HG02938 (cell line): ENCODE data around the gene C10orf62.

Experiments used
- ATAC-seq: cut with Tn5 transposase; IDR thresholded peaks from one replicate; pipeline ENCODE4 v1.9.1; 2021; ENCODE audit warnings: mild to moderate bottlenecking, moderate library complexity; ENCODE audit not compliant: unreplicated experiment

C10orf62 gene

GRCh38 chr10:97584798-97585438 is 4.6 kb upstream of the C10orf62 start:
- no peak for ATAC-seq

DNA sequence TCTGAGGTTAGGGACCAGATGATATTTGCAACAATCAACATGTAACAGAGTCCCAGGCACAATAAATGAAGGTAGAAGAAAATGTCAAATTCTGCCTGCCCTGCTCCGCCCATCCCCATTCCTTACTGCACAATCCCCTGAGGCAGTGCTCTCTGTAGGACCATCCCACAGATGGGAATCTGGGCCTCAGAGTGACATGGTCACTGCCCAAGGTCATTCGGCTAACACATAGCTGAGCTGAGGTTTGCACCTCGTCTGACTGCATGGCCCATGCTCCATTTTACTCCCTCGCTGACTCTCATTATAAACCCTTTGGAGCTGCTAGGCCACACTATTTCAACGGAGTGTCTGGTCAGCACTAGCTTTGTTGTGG is 4.1 kb upstream of the C10orf62 start:
- ATAC-seq, result no peak

DNA sequence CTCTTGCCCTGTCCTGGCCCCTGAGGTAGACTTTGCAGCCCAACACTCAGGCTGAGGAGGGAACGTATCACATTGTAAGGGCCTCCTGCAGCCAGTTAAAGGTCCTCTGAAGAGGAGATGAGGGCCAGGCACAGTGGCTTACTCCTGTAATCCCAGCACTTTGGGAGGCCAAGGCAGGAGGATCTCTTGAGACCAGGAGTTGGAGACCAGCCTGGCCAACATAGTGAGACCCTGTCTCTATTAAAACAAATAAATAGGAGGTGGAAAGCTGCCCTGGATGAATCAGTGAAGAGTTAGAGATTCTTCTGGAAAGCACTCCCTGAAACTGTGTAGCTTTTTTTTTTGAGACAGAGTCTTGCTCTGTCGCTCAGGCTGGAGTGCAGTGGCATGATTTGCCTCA is 2.3 kb upstream of the C10orf62 start:
- no peak for ATAC-seq

GRCh38 chr10:97590082-97590747 is 694 bp downstream of the C10orf62 start:
- ATAC-seq, result no peak

- no peak for ATAC-seq
Observed at GRCh38 chr10:97590748-97591495, 1.4 kb downstream of the C10orf62 start.

GRCh38 chr10:97593421-97593820 is 3.9 kb downstream of the C10orf62 start:
- ATAC-seq, result no peak

DNA sequence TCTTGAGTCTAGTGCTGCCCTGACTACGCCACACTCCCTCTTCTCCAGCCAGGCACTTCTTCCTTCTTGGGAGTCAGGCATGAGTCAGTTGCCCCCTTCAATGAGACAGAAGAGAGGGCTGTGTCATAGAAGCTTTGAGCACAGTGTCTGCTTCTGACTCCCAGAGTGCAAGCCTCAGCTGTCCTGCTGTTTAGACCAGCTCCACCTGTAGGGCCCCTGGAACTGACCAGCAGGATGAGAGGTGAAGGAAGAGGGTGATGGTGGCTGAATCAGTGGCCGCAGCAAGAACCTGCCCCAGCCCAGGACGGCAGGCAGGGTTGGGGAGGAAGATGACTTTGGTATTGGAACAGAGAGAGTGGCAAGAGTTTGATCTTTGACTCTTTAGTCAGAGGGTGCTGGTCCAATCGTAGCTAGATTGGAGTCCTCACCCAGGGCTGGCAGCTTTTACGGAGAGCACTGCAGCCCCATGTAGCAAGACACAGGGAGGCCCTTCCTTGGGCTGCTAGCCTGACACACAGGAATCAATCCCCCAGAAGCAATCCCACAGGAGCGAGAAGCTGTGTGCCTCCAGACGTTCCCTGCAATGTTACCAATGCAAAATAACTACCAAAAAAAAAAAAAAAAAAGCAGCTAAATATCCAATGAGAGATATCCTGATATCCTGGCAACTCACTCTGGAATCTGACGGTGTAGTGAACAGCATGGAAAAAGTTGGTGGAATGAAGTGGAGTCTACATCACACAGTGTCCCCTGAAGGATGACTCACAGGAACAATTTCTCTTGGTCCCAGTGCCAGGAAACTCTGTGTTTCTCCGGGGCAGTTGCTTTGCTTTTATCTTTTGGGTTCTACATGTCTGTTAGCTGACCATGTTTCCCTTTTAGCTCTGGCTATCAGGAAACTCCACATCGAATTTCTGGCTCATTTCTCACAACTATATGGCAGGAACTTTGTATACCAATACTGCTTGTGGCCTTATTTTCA is 6.9 kb downstream of the C10orf62 start:
- ATAC-seq, result no peak

DNA sequence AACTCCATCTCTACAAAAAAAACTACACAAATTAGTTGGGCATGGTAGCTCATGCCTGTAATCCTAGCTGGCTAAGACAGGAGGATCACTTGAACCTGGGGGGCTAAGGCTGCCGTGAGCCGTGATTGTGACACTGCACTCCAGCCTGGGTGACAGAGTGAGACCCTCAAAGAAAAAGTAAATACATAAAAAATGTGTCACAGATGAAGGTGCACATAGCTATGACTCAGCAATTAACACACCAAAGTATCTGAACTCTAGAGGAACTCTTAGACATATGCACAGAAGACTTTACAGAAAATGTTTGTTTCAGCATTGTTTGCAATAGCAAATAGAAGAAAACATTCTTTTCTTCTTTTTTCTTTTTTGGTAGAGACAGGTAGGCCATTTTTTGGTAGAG is 8.3 kb downstream of the C10orf62 start:
- no peak for ATAC-seq

DNA sequence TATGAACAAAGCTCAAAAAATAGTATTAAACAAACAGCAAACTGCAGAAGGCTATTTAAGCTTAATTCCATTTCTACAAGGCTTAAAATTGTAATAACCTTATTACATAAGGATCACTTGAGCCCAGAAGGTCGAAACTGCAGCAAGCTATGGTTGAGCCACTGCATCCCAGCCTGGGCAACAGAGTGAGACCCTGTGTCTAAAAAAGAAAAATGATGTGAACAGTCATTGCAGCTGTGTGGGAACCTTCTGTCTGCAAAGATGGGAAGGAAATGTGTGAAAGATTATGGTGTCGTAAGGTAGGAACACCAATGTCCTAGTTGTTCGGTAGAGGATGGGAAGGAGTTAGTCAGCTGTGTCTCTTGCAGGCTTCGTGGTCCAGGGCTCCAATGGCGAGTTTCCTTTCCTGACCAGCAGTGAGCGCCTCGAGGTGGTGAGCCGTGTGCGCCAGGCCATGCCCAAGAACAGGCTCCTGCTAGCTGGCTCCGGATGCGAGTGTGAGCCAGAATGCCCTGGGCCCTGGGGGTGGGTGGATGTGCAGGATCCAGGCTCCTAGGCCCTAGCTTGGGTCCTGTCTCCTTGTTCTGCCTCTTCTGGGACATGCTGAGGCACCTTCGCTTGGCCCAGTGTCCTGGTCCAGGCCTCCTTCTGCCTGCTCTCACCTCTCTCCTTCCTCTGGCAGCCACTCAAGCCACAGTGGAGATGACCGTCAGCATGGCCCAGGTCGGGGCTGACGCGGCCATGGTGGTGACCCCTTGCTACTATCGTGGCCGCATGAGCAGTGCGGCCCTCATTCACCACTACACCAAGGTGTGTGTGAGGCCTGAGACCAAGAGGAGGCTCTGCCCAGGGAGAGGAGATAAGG is 9.1 kb downstream of the C10orf62 start:
- ATAC-seq, result no peak

DNA sequence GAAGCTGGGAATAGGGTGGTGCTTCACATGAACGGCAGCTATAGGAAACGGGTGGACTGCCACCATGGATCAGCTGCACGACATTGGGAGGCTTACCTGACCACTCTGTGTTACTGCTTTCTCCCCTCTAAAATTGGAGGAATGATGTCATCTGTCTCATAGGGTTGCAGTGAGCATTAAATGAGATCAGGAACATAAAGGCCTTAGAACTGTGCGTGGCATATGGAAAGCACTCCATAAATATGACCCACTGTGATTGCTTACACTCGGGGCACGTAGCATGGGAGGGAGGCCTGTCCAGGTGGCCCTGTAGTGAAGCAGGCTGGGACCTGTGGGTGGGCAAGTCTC is 9.7 kb downstream of the C10orf62 start:
- no peak for ATAC-seq

GRCh38 chr10:97600616-97601015 is 11.1 kb downstream of the C10orf62 start:
- ATAC-seq, result no peak

GRCh38 chr10:97601268-97602215 is 12.0 kb downstream of the C10orf62 start:
- no peak for ATAC-seq

DNA sequence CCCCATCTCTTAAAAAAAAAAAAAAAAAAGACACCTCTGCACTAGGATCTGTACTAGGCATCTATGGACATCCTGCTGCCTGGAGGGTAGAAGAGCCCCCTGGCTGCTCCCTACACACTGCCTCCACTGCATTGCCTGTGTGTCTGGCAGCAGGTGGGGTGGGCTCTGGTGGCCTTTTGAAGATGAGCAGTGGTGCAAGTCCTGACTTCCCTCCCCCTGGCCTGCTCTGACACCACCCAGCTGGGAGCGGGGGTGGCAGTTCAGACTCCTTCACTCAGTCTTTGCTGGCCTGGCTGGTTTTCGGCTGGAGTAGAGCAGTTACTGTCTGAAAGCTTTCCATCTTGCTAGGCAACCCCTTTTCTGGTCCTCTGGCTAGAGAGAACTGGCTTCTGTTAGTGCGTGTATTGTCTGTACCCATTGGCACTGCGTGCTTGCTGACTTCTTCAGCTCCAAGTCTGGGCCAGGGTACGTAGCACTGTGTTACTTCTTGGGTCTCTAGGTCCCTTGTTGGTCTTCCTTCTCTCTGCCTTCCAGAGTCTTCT is 17.6 kb downstream of the C10orf62 start:
- no peak for ATAC-seq

GRCh38 chr10:97608991-97609561 is 19.6 kb downstream of the C10orf62 start:
- no peak for ATAC-seq

DNA sequence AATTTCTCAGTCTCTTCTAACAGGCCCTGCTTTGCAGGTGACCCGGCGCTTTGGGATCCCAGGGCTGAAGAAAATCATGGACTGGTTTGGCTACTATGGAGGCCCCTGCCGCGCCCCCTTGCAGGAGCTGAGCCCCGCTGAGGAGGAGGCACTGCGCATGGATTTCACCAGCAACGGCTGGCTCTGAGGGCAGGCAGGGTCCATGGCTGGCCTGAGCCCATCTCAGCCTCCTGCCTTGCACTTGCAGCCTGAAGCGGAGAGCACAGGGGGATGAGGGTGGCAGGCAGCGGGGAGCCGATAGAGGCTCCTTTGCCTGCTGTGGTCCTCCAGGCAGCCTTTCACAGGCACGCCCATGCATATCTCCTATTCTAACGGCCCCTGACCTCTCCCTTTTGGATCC is 22.0 kb downstream of the C10orf62 start:
- ATAC-seq, result no peak

GRCh38 chr10:97612386-97612785 is 22.9 kb downstream of the C10orf62 start:
- ATAC-seq, result no peak

- no peak for ATAC-seq
Observed at GRCh38 chr10:97618285-97618684, 28.8 kb downstream of the C10orf62 start.

DNA sequence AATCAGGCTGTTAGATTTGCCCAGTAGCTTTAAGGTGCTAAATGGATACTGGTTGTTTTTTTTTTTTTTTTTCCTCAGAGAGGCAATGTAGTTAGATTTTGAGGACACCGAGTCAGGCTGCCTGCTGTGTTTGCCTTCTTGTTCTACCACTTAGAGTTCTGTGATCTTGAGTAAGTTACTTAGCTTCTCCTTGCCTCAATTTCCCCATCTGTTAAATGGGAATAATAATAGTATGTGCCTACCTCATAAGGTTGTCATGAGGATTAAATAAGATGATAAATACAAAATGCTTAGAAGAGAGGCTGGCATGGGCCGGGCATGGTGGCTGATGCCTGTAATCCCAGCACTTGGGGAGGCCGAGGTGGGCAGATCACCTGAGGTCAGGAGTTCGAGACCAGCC is 29.2 kb downstream of the C10orf62 start:
- no peak for ATAC-seq
